T1000 (cell line): ENCODE data around the gene ZBTB7C.

Experiments used
- DNase-seq: peaks from one replicate; lab custom pipeline; 2025; ENCODE audit warnings: mixed read lengths; lab: John Stamatoyannopoulos, UW

ZBTB7C gene

DNA sequence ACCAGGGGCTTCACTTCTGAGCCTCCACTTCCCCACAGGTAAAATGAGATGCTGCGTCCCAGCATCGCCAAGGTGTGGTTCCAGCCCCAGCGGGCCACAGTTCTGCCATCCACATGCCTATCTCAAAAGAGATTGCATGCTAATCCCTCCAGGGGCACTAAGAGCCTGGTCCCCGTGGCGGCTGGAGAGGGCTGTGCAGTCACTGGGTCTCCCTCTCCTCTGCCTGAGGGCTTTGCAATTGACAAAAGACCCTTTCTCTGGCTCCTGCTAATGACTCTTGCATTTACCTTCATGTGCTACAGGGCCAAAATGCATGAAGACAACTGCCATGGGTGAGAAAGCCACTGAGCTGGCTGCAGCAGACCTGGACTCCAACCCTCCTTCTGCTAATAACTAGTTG, 18.5 kb downstream of the ZBTB7C start:
- DNase-seq, result no peak

DNA sequence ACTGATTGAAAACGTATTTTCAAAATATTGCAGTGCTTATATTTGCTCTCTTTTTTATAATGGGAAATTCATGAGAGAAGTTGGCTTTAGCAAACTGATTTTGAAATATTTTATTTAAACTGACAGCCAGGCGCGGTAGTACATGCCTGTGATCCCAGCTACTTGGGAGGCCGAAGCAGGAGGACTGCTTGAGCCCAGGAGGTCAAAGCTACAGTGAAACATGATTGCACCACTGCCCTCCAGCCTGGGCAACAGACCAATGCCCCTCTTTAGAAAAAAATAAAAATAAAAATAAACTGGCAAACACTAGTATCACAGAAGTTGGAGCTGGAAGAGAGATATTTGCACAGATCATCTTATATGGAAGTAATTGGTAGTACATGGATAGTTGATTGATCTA, 20.7 kb downstream of the ZBTB7C start:
- DNase-seq, result no peak

DNA sequence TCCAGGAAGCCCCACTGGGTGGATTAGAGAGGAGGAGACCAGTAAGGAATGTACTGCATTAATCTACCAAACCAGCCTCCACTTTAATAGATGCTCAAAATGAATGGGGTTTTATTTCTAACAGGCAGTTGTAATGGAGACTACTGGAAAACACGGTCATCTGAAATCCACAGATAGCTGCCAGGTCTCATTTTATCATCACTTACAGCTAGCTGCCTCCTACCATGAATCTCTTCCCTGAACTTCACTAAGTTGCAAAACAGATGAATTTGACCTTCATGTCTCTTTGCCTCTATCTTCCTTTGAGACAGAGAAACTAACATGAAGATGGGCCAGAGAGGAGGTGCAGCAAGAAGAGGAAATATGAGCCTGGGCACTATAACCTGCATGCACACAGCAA, 21.9 kb downstream of the ZBTB7C start:
- no peak for DNase-seq

DNA sequence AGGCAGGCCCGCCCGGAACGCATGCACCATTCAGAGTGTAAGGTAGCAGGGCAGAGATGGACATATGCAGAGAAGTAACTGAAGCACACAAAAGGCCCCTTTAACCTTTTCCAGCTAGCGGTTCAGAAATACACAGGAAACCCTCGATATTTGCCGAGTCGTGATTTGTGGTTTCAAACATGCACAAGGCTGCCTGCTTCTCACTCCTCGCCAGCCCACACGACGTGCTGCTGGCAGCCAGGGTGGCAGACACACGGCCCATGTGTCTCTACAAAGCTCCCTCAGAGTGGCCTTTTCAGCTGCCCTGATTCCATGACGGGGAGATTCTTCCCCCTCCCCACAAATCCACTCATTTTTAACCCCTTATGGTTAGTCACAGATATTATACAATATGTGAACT, 23.6 kb downstream of the ZBTB7C start:
- no peak for DNase-seq

DNA sequence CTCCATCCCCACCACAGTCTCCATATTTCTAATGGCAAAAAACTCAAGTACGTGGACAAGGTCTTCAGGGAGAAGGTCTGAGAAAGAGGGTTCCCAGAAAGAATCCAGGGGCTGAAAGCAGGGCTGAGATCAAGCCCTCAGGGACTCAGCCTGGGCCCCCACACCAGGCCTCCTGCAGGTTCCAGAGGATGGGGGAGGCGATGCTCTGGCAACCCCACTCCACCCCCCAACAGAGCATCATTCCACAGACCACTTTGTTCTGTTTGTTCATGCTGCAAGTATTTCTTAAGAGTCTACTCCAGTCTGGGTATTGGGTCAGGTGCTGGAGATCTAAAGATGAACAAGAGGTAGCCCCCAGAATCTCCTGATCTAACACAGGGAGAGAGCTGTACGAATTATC, 32.2 kb downstream of the ZBTB7C start:
- no peak for DNase-seq

DNA sequence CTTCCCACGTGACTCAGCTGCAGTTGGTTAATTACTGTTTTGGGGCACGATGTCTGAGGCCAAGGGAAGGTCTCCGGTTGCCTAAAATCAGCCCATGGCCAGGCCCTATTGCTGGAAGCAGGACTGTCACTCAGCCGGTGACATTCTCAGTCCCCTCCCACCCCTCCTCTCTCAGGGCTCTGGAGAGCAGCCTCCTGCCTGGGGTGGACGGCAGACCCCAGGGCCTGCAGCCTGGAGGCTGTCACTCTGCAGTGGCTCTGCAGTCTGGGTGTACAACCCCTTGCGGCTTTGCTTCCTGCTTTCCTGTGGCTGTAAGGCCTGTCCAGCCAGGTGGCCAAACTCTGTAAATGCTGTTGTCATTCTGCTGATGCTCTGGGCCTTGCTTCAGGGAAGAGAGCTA, 32.8 kb downstream of the ZBTB7C start:
- DNase-seq, result no peak

DNA sequence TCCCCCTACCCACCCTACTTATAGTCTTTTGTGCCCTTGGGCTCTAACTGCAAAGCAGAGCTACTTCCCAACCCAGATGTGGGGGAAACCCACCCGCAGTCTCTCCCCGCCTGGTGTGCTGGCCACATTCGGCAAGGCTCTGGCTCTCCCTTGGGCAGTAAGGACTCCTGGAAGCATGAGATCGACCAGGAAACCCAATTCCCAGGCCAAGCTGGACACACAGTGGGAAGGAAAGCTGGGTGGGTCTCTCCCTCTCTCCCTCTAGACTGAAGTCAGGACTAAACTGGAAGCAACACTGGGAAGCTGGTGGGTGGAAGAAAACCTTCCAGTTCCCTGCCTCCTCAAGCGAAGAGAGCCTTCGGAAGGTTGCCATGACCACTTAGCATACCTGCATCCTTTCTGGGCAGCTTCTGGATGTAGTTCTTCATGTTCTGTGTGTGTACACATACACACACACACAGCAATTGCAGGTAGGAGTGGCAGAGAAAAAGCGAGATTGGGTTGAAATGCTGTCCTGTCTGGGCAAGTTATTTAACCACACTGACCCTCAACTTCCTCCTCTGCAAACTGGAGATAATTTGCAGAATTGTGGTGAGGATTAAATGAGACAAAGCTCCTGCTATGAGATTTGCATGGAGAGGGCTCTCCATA, 33.9 kb downstream of the ZBTB7C start:
- no peak for DNase-seq

DNA sequence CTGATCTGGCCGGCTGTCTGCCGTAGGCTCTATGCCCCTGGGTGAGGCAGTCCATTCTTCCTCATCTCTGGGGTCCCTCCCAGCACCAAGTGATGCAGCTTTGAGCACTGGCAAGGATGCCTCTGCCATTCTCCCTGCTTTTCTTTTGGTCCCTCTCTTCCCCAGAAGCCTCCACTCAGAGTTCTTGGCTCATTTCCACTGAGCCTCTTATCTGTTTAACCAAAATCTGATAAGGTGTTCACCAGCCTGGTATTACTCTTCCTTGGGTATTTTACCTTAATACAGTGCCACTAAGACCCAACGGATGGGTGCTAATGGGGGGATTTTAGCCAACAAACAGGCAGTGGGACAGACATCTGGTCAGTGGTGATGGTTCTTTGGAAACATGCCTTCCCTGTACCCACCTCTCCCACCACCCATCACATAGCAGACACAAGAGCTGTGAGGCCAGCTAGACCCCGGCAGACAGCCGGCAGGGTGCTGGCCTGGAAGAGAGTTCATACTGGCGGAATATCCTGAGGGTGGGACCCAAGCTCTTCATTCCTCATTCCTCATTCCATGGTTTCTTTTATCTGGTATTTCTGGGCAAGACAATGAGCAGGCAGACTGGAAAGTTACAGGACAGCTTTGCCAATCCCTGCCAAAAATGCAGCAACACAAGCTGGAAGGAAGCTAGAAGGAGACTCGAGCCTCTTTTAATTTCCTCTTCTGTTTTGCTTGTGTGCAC, 34.6 kb downstream of the ZBTB7C start:
- no peak for DNase-seq

DNA sequence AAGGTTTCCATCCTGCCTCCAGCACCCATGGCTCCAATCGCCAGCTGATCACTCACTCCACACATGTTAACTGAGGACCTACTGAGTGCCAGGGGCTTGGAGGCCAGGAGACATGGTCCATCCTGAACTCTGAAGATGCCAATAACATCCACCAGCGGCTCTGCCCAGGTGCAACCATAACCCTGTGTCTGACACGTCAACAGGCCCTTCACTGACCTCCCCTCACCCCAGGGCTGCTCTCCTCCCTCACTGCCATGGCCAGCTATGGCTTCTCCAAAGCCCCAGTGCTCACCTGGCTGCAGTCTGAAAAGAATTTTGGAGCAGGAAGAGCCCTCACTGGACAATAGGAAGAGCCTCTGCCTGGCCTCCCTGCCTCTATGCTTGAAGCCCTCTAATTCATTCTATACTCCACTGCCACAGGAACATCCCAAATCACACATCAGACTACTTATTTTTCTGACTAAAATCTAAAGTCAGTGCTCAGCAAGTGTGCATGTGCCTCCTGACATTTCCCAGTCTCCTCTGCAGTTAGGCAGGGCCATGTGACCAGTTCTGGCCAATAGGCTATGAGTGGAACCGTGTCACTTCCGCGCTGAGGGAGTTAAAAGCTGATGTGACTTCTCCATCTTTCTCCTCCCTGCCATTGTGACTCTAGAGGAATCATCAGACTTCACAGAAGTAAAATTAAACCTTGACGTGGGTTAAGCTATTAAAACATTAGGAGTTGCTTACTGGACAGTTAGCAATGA, 37.2 kb downstream of the ZBTB7C start:
- DNase-seq, result no peak

DNA sequence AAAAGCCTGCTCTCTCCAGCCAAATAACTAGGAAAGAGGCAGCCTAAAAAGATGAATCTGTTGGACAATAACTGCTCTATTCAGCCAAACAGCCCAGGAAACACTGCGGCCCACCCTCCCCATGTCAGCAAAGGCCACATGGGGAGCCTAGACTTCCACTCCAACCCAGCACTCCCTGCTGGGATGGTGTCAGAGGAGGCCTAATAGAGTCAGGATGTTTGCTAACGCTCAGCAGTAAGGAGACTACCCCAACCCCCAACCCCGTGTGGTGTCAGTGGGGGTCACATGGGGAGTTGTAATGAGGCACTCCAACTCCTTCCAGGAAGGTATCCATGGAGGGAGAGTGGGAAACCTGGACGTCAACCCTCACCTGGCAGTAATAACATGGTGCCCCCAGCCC, 41.6 kb downstream of the ZBTB7C start:
- no peak for DNase-seq

DNA sequence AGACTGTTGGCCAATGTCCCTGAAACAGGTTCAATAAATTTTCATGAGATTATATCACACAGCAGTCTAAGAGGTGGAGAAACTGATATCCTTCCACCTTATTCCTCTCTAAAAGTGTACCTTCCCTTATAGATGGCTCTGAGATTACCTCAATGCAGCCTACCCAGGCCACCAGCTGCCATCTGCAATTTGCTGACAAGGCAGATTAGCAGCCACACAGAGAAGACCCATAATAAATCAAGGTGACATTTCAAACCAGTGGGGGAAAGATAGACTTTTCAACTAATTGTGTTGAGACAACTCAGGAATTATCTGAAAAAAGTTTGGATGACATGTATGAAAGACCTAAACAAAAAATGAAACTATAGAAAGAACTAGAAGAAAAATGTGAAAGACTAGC, 43.2 kb downstream of the ZBTB7C start:
- DNase-seq, result no peak

DNA sequence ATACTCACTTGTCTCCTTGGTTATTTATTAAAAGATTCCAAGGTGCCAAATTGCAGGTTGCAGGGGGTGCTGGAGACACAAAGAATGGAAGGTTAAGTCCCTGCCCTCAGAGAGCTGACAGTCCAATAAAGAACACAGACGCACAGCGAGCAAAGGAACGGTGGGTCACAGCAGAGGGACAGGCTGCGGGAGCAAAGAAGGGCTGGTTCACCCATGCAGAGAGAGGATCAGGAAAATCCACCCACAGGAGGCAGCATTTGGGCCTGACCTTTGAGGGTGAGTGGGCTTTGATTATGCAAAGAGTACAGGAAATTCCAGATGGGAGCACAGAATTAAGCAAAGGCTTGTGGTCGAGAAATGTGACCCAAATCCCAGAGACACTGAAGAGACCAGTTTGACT, 45.0 kb downstream of the ZBTB7C start:
- DNase-seq, result no peak

DNA sequence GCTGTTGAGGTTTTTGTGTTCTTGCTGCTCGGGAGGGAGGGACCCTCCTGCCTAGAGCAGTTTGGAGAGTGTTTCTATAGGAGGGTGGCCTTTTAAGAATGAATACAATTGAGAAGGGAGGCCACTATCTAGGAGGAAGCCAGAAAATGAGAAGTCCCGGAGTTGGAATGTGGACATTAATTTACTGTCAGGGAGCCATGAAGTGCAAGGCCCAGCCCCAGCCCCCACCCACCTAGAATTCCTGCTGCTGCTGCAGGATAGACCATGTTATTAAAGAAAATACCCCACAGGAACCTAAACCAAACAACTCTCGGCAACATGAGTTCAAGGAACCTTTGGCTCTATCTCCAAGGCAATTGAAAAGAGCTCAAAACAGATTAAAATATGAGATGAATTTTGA, 46.0 kb downstream of the ZBTB7C start:
- DNase-seq, result no peak

DNA sequence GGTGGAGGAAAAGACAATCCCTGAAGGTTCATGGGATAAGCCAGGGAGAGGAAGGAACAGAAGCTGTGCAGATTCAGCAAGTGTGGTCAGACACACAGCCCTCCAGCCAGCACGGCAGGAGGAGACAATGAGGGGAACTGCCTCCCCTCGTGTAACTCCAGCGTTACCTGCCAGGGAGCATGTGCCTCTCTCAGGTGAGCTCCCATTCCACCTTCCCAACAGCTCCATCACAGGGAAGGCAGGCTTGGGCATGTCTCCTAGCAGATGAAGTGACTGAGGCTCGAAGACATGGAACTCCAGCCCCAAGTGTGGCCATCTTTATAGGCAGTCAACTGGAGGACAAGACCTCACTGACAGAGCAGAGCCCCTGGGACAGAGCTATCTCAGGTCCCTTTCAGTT, 47.4 kb downstream of the ZBTB7C start:
- DNase-seq, result no peak

DNA sequence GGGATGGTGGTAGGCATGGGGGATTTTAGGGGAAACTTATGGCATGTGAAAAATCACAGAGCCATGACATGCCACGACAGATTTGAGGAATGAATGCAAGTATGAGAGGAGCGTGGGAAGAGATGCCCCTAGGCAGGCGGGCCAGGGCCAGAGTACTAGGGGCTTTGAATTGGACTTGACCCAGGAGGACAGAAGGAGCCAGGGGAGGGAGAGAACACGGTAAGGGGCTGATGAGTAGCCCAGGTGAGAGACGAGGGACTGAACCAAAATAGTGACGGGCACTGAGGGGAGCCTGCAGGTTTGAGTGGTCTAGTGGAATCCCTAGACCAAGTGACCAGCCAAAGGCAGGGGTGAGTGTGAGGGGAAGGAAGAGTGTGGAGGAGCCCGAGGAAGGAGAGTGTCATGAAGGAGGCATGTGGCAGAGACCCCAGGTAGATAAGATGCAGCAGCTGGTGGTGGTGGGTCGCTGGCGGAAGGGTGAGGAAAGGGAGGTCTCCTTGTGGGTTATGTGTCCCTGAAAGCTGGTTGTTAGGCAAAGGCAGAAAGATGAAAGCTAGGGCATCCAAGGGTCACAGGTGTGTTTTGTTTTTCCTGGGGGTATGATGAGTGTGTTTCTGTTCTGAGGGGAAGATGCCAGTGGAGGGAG, 48.7 kb downstream of the ZBTB7C start:
- DNase-seq, result no peak

DNA sequence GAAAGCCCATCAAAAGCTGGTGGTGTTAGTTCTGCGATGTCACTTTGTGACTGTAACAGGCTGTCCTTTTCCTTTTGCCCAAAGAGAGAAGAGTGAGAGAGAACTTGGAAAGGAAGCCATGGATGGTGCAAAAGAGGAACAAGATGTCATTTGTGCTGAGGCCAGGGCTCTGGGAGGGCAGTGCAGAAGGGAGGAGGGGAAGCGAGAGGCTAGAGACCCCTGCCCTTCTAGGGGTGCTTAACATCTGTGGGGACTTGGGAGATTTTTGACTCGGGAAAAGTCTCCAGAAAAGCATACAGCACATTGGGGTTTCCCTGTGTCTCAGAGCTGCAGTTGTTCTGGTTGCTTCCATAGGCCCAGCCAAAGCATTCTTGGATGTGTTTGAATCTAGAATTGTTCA, 49.6 kb downstream of the ZBTB7C start:
- DNase-seq, result no peak

DNA sequence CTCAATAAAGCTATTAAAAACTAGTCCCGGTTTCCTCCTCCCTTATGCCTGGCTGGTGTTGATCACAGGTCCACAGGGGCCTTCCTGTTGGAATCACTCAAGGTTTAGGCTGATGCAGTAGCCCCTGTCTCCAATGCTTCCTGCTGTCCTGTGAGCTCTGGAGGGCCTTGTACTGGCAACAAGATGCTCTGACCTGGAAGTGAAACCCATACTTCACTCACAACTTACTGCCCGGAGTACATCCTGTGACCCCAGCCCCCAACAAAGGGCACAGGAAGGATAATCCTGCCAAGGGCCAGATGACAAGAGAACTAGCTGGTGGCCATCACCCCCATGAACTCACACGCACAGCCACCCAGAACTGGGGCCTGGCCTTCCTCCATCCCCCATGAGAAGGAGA, 50.3 kb downstream of the ZBTB7C start:
- DNase-seq, result no peak

DNA sequence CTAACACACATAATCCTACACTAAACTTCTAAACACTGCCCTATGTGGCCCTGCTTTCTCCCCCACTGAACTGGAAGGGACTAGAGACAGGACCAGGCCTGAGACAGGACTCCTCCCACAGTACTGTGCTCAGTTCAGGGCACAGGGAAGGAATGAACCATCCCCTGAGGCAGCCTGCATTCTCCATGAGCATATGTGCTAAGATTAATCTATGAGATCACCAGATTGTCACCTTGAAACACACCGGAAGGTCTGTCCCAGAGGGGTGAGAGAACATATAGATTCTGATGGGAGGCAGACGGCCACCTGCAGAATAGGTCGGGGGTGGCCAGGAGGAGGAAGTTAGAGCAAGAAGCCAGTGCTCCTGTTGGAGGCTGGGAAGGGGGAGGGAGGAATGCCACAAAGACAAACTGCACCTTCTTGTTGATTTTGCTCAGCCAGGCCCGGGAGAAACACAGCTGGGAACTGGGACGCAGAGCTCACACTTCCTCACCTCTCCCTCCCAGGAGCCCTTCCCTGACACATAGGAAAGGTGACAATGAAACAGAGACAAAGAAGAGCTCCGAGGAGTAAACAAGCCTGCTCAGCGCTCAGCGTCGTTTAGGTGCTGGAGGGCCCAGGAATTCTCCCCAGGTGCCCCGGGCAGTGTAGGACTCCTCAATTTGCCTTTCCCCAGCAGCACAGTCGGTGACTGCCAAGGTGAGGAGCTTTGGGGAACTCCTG, 52.1 kb downstream of the ZBTB7C start:
- DNase-seq, result no peak

DNA sequence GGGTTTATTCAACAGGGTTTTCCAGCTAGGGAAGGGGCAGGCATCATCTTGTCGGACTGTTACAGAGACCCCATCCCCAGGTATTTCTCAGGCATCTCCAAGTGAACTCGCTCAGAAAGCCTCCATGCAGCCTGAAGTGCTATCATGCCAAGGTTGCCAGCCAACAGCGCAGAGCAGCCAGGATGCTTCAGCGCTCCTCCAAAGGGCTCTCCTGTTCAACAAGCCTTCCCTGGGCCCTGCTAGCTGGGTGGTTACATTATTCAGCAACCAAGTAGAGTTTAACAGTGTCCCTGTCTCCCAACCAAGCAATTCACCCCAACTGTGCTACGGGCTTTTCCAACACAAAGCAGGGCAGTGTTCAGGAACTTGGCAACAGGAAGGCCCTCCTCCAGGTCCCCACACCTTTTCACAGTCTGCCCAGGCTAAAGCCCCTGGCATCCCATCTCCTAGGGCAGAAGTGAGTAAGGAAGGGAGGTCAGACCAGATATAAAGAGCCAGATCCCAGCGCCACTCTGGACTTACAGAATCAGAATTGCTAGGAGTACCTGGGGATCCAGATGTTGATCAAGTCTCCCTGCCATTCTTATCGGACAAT, 52.9 kb downstream of the ZBTB7C start:
- no peak for DNase-seq

DNA sequence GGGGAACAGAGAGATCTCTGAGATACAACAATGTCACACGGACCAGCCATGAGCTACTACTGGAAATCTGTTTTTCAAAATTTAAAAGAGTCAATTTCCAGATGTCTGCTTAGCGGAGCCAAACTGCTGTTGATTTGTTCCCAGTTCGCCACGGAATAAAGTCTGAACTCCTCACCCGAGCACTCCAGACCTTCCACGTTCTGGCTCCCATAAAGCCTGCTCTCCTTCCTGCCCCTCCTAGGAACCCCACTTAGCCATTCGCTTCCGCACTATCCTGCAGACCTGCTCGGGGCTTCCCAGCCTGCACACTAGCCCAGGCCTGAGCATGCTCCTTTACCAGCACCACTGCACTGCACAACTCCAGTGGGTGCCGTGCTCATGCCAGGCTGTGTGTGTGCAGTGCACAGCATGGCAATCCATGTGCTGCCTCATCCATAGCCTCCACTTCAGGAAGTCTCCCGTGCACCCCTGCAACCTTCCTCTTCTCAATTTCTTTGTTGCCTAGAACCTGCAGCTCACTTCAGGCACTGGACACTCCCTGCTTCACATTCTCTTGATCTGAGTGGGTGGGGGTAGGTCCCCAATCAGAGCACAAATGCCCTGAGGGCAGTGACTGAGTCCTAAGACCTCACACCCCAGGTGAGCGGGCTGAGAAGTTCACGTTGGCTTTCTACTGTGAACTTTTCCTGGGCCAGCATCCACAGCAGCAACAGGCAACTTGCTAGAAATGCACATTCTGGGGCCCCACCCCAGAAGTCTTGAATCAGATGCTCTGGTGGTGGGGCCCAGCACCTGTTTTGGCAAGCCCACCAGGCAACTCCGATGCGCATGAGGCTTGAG, 53.7 kb downstream of the ZBTB7C start:
- DNase-seq, result no peak

DNA sequence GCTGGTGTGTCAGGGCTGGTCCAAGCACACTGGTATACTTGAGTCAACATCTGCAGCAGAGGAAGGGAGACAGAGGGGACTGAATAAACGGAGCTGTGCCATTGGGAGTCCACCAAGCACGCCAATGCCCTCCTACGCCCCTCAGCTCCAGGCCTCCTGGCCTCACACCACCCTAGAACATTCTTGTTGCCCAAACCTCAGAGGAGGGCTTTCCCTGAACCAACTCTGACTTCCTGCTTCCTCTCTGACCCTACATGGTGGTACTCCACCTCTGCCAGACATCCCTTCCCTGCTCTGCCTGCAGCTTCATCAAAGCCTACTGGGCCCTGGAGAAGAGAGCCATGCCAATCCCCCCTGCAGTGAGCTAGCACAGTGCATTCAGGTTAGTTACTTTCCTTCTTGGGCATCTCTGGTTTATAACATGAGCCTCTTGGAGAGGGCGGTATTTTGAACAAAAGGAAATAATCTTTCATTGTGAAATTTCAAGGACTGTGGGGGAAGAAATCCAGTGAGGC, 54.4 kb downstream of the ZBTB7C start:
- DNase-seq, result no peak
